ENCODE measurements around the gene GSTK1. TPM values are rescaled to one million over a fixed set of nuclear protein-coding genes. Genes with fewer than 3 reads are reported as not detected.

Gene GSTK1
- total and polyA plus RNA-seq, 2 of the 8 experiments (the other 6 are each of a cell fraction or from before 2014, with no cell fraction given): 25.5 to 32.5 TPM

GRCh38 chr7:143223784-143224183, 39.5 kb upstream of the GSTK1 start (continued):
- TF ChIP-seq CHD1 (IDR thresholded peaks at IDR 0.05; ENCODE audit: low read depth, low read length): no peak
- TF ChIP-seq CBX8 (IDR thresholded peaks at IDR 0.05; ENCODE audit: borderline replicate concordance, low read depth, low read length): no peak
- TF ChIP-seq SAP30 (IDR thresholded peaks at IDR 0.05; ENCODE audit: insufficient read depth, insufficient replicate concordance, low read length): no peak
- no peak for TF ChIP-seq ATF3 (IDR thresholded peaks at IDR 0.05; ENCODE audit: insufficient read depth, low read depth, low read length)
- no peak for TF ChIP-seq SP1 (IDR thresholded peaks at IDR 0.05; ENCODE audit: low read depth, low read length)
